Osteoblast (primary cell): ENCODE data around the gene RASGRP4. TPM values are rescaled to one million over a fixed set of nuclear protein-coding genes. Genes with fewer than 3 reads are reported as not detected.
A peak's percentile ranks its signal among the peaks of the same experiment; 100 is the strongest.

Source experiments
- DNase-seq: peaks from one replicate; pipeline ENCODE4 v3.0.0; 2011; ENCODE audit warnings: low spot score, mixed read lengths; ENCODE audit not compliant: insufficient read length; ENCODE audit errors: missing footprints
- H2AFZ ChIP-seq: 2 replicates; pipeline ENCODE4 v1.6.0; 2011; ENCODE audit warnings: mild to moderate bottlenecking, low read length
- H3K27ac ChIP-seq: 2 replicates; pipeline ENCODE4 v1.5.1; 2011; ENCODE audit warnings: mild to moderate bottlenecking, low read depth, low read length, moderate library complexity
- H3K27me3 ChIP-seq: 2 replicates; pipeline ENCODE4 v1.6.0; 2012; ENCODE audit warnings: mild to moderate bottlenecking, control low read depth, inconsistent platforms, low read length, moderate library complexity; ENCODE audit not compliant: insufficient read depth
- H3K36me3 ChIP-seq: 2 replicates; pipeline ENCODE4 v1.5.1; 2011; ENCODE audit warnings: mild to moderate bottlenecking, low read length, control low read depth, moderate library complexity; ENCODE audit not compliant: insufficient read depth
- H3K4me1 ChIP-seq: 2 replicates; pipeline ENCODE4 v1.5.1; 2011; ENCODE audit warnings: mild to moderate bottlenecking, low read length, control low read depth, moderate library complexity; ENCODE audit not compliant: insufficient read depth
- H3K4me2 ChIP-seq: 2 replicates; pipeline ENCODE4 v1.6.0; 2011; ENCODE audit warnings: mild to moderate bottlenecking, low read length; ENCODE audit not compliant: insufficient read depth
- H3K4me3 ChIP-seq: fragments of 200-600 bp; sonication (generic); 3 replicates; pipeline ENCODE4 v1.5.1; 2012; ENCODE audit warnings: mild to moderate bottlenecking, low read length, inconsistent platforms; ENCODE audit not compliant: insufficient read depth
- H3K79me2 ChIP-seq: 2 replicates; pipeline ENCODE4 v1.6.0; 2012; ENCODE audit warnings: mild to moderate bottlenecking, low read length, control low read depth, inconsistent platforms; ENCODE audit not compliant: insufficient read depth
- H3K9me3 ChIP-seq: 2 replicates; pipeline ENCODE4 v1.5.1; 2011; ENCODE audit warnings: low read depth, low read length, control low read depth
- H4K20me1 ChIP-seq: 2 replicates; pipeline ENCODE4 v1.6.0; 2012; ENCODE audit warnings: mild to moderate bottlenecking, low read length, control low read depth; ENCODE audit not compliant: insufficient read depth
- total RNA-seq: library from RNA; depleted of rRNA; stranded (reverse); fragments of >200 nt; gene quantifications from 2 replicates; pipeline ENCODE4 v1.2.3, GENCODE V29; 2012
- TF ChIP-seq, protein P1 (sequence below): IDR thresholded peaks from 2 replicates; pipeline ENCODE4 v1.5.1; 2011; ENCODE audit warnings: mild to moderate bottlenecking, low read depth, low read length, moderate library complexity; ENCODE audit errors: extremely low read depth

RASGRP4 gene
- total RNA-seq, 1 donor = not detected

GRCh38 chr19:38385057-38385803 is 40.8 kb downstream of the RASGRP4 start:
- H3K4me1 ChIP-seq = peaks cover 12% of the 10 kb centered on the region
- peaks cover 40% of the 10 kb centered on the region for H3K36me3 ChIP-seq
- no peak overlapping the region for H3K27ac ChIP-seq
- H3K27me3 ChIP-seq = no peaks in the 10 kb centered on the region
- peak; percentile 69 for DNase-seq
- no peak overlapping the region for H2AFZ ChIP-seq
- H3K9me3 ChIP-seq = no peaks in the 10 kb centered on the region
- H3K4me2 ChIP-seq = no peak overlapping the region
- TF ChIP-seq, protein P1, sequence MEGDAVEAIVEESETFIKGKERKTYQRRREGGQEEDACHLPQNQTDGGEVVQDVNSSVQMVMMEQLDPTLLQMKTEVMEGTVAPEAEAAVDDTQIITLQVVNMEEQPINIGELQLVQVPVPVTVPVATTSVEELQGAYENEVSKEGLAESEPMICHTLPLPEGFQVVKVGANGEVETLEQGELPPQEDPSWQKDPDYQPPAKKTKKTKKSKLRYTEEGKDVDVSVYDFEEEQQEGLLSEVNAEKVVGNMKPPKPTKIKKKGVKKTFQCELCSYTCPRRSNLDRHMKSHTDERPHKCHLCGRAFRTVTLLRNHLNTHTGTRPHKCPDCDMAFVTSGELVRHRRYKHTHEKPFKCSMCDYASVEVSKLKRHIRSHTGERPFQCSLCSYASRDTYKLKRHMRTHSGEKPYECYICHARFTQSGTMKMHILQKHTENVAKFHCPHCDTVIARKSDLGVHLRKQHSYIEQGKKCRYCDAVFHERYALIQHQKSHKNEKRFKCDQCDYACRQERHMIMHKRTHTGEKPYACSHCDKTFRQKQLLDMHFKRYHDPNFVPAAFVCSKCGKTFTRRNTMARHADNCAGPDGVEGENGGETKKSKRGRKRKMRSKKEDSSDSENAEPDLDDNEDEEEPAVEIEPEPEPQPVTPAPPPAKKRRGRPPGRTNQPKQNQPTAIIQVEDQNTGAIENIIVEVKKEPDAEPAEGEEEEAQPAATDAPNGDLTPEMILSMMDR = no peak
- peaks cover 28% of the 10 kb centered on the region for H4K20me1 ChIP-seq
- H3K79me2 ChIP-seq = peaks cover 27% of the 10 kb centered on the region
- no peak overlapping the region for H3K4me3 ChIP-seq

DNA sequence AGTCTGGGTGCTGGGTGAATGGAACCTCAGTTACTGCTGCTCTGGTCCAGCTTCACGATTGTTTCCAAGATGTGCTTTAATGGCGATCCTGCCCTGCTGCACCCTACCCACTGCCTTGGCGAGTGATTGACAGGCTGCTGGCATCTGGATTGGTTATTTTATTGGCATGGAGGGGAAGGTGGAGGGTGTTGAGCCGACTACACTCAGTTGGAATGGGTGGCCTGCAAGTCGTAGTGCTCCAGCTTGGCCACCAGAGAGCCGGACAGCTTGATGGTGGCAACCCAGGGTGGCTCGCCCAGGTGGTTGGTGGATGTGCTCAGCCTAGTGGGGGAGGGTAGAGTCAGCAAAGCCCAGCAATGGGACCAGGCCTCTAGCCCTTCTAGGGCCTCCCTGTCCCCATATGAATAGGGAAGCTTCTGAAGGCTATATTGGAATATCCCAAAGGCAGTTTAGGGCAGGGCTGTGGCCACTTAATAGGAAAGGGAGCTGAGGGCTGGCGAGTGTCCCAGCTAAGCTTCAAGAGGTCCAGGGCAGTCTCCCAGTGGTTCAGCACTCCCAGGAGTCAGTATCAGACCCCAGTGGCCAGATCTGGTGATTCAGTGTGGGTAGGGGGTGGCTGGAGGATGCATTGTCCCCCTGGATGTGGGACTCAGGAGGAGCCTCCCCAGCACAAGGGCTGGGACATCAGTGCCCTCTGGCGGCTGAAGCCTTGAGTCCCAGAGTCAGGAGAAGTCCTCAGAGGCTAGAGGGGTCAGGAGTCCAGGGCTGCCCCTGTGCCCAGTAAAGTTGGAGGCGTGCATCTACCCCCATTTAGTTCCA is 41.6 kb downstream of the RASGRP4 start:
- peaks cover 48% of the 10 kb centered on the region for H3K36me3 ChIP-seq
- H3K27me3 ChIP-seq = no peaks in the 10 kb centered on the region
- H2AFZ ChIP-seq = no peak overlapping the region
- no peaks in the 10 kb centered on the region for H3K9me3 ChIP-seq
- H3K4me2 ChIP-seq = no peak overlapping the region
- TF ChIP-seq, protein P1 = peak; percentile 35
- no peak overlapping the region for H3K4me3 ChIP-seq
- H3K79me2 ChIP-seq = peaks cover 27% of the 10 kb centered on the region
- H3K27ac ChIP-seq = no peak overlapping the region
- H3K4me1 ChIP-seq = peaks cover 7% of the 10 kb centered on the region
- DNase-seq = peak; percentile 87
- peaks cover 33% of the 10 kb centered on the region for H4K20me1 ChIP-seq

DNA sequence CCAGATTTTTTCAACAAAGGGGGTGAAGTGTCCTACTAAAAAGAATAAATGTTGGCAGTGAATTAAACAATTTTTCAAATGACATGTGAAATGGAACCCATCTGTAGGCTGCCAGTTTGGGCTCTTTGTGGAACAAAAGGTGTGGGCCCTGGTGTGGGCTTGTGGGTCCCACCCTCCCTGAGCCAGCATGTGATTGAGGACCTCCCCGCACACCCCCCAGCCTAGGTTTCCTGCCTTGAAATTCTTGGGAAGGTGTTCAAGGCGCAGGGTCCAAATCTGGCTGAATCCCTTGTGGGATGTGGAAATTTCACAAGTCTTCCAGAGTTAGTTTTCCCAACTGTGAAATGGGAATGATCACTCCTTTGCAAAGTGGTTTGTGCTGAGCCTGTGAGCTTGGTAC is 42.3 kb downstream of the RASGRP4 start:
- no peak overlapping the region for H2AFZ ChIP-seq
- H3K4me2 ChIP-seq = no peak overlapping the region
- no peak overlapping the region for H3K4me3 ChIP-seq
- peaks cover 54% of the 10 kb centered on the region for H3K36me3 ChIP-seq
- H3K27me3 ChIP-seq = no peaks in the 10 kb centered on the region
- H3K27ac ChIP-seq = no peak overlapping the region
- TF ChIP-seq, protein P1 = no peak
- peaks cover 4% of the 10 kb centered on the region for H3K4me1 ChIP-seq
- DNase-seq = peak; percentile 61
- H3K9me3 ChIP-seq = no peaks in the 10 kb centered on the region
- peaks cover 39% of the 10 kb centered on the region for H4K20me1 ChIP-seq
- peaks cover 28% of the 10 kb centered on the region for H3K79me2 ChIP-seq

GRCh38 chr19:38383184-38383583 is 42.8 kb downstream of the RASGRP4 start:
- Histone ChIP-seq H3K79me2 (peaks cover 32% of the 10 kb centered on the region), H4K20me1 (peaks cover 40% of the 10 kb centered on the region), H3K27me3 (no peaks in the 10 kb centered on the region), H3K27ac (no peak overlapping the region), H3K4me3 (no peak overlapping the region), H3K36me3 (peaks cover 55% of the 10 kb centered on the region), H2AFZ (no peak overlapping the region), H3K9me3 (no peaks in the 10 kb centered on the region), H3K4me1 (peaks cover 4% of the 10 kb centered on the region), H3K4me2 (no peak overlapping the region)
- TF ChIP-seq, protein P1 = no peak
- peak; percentile 79 for DNase-seq
